NCI-H226 (cell line): ENCODE data around the gene PCLAF.
A peak's percentile ranks its signal among the peaks of the same experiment; 100 is the strongest.
"Not testable (repeated sequence)": the region's sequence is repeated elsewhere in the genome, so short reads cannot be mapped to it uniquely, and the experiment has no call there.

Experiments
- DNase-seq: peaks from one replicate; pipeline ENCODE4 v3.0.0-alpha.2; 2015

Gene PCLAF

DNA sequence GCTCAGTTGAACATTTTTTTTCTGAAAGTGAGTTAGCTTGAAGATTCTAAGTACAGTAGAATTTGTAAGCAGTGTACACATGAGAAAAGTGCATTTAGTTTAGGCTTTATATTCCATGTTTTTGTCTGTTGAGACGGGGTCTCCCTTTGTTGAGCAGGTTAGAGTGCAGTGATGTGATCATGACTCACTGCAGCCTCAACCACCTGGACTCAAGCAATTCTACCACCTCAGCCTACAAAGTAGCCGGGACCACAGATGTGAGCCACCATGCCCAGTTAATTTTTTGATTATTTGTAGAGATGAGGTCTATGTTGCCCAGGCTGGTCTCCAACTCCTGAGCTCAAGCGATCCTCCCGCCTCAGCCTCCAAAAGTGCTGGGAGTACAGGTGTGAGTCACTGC, 20.0 kb downstream of the PCLAF start:
- no peak for DNase-seq

DNA sequence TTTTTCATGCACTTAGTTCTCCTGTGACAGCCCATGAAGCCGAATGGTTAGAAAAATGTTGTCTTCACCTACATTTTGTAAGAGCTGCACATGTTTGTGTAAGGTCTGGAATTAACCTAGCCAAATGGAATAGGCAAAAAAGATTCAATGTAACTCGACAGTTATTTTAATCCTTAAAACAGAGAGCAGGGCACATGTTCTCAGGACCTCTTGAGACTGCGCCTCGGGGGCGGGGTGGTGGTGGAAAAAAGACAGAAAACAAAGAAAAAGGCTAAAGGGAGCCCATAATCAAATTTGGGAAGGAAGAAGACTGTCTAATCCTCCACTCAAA, 24.6 kb downstream of the PCLAF start:
- DNase-seq = no peak

DNA sequence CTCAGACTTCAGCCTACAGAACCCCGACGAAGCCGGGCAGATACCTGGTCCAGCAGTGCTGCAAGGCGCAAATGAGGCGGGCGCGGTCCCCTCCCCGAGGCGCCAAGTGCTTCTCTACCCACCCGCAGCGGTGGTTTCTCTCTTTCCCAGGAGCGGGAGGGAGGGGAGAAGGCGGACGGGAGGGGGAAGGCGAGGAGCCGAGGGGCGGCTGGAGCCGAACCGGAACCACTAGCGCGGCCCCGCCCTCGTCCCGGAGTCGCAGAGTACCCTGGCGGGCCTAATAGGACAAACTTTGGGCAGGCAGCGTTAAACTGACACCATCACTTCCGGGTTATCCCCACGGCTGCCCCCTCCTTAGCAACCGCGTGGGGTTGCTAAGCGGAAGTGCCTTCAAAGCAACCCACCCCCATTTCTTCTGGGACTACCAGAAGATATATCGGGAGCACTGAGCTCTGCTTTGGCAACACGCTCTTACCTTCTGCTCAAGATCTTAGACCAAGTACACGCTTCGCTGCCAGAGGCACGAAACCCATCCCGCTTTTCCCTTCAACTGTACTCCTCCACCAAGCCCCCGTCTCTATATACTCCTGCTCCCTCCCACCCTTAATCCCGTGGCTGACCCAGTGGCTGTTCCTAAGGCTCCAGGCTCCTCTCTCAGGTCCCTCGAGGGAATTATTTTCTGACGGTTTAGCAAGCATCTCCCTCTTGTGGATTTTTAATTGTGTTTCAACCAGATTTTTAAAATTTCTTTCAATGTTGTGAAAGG, 25.1 kb downstream of the PCLAF start, which contains the start of gene CSNK1G1:
TSS of gene CSNK1G1 (minus strand) at position 230 of the 766 bp plus-strand sequence. CDS start 55,674 bp downstream, outside the sequence.
- peak; percentile 98 for DNase-seq

DNA sequence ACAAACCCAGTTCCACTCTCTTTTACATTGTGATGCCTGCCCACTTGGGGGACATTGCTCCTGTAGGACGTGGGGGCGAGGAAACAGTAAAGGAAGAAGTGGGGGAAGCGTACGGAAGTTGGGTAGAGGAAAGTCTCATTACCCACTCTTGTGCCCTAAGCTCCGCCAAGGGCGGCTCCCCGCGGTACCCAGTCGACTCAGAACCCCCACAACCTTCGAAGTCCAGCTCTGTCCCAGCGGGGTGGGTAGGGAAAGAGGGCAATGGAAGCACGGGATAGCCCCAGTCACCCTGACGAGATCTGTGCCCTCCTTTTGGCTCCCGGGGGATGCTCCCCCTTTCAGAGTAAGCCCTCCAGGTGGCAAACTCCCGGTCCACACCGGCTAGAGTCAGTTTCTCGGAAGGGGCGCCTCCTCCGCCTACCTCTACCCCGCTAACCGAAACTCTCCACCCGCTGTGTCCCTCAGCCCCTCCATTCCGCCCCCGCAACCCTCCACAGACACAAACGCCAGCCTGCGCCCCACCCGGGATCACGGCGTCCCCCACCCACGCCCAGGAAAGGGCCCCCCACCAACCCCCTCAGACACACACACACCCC, 25.8 kb downstream of the PCLAF start:
- DNase-seq = no peak

DNA sequence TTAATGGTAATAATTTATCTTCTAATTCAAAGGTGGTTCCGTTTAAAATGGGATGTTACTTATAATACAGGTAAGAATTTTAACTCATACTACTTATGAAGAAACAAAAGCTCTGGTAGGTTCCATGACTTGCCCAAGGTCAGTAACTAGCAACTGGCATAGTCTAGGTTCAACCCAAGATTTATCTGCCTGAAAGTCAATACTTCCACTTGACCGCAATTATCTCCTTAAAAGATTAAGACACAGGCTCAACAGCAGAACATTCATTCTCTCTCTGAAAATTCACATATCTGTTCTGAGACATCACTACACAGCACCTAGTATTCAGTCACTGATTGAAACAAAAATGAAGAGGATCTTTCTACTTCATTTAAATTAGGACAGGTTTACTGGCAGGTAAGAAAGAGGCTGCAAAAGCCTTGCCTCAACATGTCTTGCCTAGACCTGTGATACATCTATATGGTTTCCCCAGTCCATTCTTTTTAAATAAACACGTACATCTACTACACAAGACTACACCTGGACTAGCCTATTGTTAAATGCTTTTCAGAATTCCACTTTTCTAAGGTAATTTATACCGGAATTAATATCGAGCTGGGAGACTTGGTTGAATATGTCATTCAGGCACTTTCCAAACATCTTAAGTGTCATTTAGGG, 26.4 kb downstream of the PCLAF start:
- no peak for DNase-seq

DNA sequence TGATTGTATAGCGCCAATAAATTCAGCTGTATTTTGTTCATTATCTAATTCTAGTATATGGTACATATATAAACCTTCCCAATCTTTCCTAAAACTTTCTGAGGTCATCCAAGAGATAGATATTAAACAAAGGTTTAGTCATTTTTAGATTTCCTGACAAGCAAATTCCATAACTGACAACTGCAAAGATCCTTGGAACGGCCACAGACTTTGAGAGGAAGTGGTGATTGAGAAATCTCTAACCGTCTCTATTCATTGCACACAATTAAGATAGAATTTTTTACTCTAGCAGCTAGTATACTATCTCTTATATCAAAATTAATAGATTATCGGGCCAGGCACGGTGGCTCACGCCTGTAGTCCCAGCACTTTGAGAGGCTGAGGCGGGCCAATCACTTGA, 30.0 kb downstream of the PCLAF start:
- DNase-seq = peak; percentile 47

DNA sequence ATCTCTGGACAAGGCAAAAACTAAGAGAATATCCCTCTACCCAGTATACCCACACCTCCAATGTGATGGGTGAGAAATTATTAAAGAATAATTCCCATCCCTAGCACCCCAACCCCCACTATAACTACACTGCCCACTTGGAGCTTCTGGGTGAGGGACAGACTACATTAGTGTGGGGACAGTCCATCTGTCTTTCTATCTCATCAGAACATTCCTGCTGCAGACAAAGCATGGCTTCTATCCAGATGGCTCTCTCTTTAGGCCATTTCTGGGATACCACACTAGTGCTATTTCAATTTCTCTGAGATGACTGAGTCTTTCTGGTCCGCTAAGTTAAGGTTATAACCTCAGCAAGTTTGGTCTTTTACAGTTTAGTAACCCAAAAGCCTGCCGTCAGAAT, 31.9 kb downstream of the PCLAF start:
- no peak for DNase-seq

DNA sequence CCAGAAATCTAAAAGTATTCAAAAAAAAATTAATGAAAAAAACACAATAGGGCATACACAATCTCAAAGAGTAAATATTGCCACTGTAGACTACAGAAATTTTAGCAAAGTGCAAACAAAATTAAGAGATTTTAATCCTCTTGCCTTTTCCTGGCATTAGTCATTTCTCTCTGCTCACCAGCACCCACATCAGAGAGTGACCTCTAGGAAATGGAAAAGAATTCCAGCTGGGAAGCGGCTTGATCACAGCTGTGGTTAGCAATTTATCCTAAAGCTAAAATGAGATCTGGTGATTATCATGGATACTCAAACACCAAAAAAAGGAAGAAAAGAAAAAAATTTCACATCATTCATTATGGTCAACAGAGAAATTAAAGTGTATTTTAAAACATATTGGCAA, 32.8 kb downstream of the PCLAF start:
- DNase-seq = peak; percentile 12

DNA sequence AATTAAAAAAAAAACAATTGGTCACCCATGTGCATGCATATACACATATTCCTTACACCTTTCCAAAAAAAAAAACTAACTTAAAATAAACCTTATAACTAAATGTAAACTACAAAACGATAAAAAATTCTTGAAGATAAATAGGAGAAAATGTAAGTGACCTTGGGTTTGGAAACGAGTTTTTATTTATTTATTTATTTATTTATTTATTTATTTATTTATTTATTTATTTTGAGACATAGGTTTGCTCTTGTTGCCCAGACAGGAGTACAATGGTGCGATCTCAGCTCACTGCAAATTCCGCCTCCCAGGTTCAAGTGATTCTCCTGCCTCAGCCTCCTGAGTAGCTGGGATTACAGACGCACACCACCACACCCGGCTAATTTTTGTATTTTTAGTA, 35.0 kb downstream of the PCLAF start:
- DNase-seq = not testable (repeated sequence)

DNA sequence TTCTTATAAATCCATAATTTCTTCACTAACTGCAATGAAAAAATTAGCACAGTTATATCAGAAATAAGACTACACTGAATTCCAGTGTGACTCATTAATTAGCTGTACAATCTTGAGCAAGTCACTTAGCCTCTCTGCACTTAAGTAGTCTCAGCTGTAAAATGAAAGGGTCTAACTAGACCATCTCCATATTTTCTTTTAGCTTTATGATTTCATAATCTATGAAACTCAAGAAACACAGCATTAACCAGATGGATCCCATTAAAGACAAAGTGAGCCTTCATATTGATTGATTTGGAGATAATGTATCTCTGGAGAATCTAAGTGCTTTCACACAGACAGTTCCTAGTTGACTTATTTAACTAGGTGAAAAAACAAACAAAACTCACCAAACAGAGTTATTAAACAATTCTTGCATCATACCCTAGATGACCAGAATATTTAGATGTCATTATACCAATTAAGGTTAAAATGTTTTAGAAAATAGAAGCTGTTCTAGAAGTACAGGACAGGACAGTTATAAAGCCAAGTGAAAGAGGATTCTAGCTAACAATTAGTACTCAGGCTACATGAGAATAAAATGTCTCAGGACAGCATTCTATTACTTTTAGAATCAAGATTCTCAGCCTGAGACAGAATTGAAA, 36.5 kb downstream of the PCLAF start:
- DNase-seq = no peak

DNA sequence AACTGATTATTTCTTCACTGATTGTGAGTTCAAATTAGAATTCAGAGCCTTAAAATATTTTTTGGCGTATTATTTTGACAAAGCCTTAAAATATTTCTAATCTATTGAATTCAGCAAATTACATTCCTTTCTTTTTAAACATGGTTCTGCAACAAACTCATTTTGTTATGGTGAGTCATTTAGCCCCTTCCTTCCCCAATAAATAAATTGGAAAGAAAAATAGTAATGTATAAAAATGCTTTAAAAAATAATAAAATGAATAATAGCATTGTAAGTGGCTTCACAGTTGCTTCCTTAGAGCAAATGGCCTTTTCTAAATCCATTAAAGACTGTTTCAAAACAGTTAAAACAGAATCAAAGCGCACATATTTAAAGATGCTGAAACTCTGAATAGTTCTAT, 37.4 kb downstream of the PCLAF start:
- no peak for DNase-seq

DNA sequence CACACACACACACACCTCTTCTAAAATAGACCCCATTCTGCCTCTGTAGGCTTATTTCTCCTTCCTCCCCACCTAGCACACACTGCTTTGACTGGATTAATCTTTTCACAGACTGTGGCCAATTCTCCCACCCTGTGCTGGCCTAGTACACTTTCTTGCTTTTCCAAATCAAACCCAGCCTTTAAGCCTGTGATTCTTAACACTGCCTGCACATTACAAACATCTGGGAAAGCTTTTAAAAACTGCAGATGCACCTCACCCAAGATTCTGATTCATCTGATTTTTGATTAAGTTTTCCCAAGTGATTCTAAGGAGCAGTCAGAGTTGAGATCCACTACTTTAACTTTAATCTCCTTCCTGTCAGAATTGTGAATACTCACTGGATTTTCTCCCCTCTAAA, 38.0 kb downstream of the PCLAF start:
- DNase-seq = no peak

DNA sequence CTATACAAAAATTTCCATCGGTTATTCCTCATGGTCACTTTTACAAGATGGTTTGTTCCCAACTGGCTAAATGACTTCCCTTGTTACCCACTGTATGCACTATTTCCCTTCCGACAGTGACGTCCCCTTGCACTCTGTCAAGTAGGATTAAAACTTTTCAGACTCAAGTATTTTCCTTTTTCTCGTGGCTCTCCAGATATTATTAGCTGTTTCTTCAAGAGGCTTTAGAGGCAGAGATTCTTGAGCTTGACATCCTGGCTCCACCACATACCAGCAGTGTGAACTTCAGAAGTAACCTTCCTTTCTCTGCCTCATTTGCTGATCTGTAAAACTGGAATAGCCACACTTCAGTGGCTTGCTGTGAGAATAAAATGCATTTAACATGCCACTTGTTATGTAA, 39.3 kb downstream of the PCLAF start:
- no peak for DNase-seq

DNA sequence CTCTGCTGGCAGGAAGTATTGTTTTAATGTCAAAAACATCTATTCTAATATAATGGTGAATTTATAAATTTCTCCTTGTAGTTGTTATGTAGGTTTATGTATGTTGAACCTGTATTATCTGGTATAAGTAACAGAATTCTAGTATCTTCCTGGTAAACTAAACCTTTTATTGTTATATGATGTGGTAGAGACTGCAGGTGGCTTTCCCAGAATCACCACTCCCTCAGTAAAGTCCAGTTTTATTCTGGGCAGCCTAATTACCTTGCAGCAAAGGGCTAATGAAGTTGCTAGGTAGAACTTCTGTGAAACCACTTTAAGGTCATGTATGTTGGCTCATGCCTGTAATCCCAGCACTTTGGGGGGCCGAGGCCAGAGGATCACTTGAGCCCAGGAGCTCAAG, 40.9 kb downstream of the PCLAF start:
- DNase-seq = no peak

DNA sequence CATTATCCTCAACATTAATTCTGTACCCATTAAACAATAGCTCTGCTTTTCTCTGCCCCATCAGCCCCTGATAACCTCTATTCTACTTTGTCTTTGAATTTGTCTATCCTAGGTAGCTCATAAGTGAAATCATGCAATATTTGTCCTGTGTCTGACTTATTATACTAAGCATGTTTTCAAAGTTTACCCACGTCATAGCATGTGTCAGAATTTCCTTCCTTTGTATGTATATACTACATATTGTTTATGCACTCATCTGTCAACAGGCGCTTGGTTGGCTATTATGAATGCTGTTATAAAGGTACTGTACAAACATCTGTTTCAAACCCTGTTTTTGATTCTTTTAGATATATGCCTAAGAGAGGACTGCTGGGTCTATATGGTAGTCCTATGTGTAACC, 43.5 kb downstream of the PCLAF start:
- no peak for DNase-seq

DNA sequence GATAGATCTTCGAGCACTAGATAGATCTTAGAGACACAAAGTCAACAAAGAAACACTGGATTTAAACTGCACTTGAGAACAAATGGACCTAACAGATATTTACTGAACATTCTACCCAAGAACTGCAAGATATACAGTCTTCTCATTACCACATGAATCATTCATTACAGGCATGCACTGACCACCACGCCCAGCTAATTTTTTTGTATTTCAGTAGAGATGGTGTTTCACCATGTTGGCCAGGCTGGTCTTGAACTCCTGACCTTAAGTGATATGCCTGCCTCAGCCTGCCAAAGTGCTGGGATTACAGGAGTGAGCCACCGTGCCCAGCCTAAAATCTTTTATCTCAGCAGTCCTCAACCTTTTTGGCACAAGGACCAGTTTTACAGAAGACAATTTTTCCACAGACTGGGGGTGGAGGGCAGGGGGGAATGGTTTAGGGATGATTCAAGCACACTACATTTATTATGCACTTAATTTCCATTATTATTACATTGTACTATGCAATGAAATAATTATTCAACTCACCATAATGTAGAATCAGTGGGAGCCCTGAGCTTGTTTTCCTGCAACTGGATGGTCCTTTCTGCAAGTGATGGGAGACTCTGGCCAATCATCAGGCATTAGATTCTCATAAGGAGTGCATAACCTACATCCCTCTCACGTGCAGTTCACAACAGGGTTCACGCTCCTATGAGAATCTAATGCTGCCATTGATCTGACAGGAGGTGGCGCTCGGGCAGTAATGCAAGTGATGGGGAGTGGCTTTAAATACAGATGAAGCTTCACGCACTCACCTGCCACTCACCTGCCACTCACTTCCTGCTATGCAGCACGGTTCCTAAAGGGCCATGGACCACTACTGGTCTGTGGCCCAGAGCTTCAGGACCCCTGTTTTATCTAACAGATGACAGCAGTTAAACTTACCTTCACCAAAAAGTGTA, 47.0 kb downstream of the PCLAF start:
- peak; percentile 58 for DNase-seq

DNA sequence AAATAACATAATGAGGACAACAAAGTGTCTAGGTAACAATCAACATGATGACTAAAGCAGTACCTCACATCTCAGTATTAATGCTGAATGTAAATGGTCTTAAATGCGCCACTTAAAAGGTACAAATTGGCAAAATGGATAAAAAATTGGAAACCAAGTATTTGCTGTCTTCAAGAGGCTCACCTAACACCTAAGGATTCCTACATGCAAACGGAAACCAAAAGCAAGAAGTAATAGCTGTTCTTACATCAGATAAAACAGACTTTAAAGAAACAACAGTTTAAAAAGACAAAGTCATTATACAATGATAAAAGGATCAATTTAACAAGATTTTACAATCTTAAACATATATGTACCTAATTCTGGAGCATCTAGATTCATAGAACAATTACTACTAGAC, 47.7 kb downstream of the PCLAF start:
- DNase-seq = no peak

DNA sequence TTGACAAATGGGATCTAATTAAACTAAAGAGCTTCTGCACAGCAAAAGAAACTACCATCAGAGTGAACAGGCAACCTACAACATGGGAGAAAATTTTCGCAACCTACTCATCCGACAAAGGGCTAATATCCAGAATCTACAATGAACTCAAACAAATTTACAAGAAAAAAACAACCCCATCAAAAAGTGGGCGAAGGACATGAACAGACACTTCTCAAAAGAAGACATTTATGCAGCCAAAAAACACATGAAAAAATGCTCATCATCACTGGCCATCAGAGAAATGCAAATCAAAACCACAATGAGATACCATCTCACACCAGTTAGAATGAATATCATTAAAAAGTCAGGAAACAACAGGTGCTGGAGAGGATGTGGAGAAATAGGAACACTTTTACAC, 49.6 kb downstream of the PCLAF start:
- not testable (repeated sequence) for DNase-seq

DNA sequence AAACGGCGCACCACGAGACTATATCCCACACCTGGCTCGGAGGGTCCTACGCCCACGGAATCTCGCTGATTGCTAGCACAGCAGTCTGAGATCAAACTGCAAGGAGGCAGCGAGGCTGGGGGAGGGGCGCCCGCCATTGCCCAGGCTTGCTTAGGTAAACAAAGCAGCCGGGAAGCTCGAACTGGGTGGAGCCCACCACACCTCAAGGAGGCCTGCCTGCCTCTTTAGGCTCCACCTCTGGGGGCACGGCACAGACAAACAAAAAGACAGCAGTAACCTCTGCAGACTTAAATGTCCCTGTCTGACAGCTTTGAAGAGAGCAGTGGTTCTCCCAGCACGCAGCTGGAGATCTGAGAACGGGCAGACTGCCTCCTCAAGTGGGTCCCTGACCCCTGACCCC, 54.3 kb downstream of the PCLAF start:
- not testable (repeated sequence) for DNase-seq

DNA sequence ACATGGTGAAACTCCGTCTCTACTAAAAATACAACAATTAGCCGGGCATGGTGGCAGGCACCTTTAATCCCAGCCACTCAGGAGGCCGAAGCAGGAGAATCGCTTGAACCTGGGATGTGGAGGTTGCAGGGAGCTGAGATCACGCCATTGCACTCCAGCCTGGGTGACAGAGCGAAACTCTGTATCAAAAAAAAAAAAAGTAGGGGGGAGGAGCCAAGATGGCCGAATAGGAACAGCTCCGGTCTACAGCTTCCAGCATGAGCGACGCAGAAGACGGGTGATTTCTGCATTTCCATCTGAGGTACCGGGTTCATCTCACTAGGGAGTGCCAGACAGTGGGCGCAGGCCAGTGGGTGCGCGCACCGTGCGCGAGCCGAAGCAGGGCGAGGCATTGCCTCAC, 54.8 kb downstream of the PCLAF start:
- DNase-seq = not testable (repeated sequence)

DNA sequence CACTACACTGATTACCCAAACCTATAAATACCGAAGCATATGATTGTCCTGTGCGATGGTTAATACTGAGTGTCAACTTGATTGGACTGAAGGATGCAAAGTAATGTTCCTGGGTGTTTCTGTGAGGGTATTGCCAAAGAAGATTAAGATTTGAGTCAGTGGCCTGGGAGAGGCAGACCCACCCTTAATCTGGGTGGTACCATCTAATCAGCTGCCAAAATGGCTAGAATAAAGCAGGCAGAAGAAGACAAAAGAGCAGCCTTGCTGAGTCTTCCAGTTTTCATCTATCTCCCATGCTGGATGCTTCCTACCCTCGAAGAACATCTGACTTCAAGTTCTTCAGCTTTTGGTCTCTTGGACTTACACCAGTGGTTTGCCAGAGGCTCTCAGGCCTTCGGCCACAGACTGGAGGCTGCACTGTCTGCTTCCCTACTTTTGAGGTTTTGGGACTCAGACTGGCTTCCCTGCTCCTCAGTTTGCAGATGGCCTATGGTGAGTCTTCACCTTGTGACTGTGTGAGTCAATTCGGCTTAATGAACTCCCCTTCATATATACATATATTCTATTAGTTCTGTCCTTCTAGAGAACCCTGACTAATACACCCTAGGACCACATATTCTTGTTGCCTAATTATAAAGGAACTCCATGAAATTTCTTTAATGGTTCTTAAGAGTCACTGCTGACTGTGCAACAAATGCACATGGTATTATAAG, 56.9 kb downstream of the PCLAF start:
- no peak for DNase-seq

DNA sequence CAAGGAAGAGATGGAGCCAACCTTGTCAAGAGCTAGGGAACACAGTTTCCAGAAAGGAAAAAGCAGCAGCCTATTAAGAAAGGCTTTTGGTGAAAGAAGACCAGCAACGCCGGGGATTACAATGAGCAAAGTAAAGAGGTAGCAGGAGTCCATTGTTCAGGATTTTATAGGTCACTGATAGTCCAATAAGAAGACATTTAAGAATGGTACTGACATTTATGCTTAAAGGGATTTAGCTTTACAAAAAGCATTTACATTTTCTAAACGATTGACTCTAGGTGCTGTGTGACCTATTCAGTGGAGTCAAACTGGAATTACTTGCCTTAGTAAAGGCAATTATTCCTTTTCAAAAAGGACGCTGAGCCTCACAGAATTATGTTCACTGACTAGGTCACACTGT, 66.0 kb downstream of the PCLAF start:
- DNase-seq = no peak
